Activated B cell treated with CpG ODN at 0.5 μM for 24 hours (primary cell): ENCODE results near the gene MAML2. TPM values are rescaled to one million over a fixed set of nuclear protein-coding genes. Genes with fewer than 3 reads are reported as not detected.

Experiments used
- ATAC-seq: fragments of 200-7000 bp; cut with Tn5 transposase; one replicate; pipeline ENCODE4 v1.10.0; 2021; ENCODE audit warnings: low read depth, mild to moderate bottlenecking, moderate library complexity
- CTCF ChIA-PET: fragments of 350-600 bp; sonication (Branson Sonifier 250); formaldehyde crosslinking; loops from one replicate; lab custom pipeline; 2021; ENCODE audit warnings: antibody characterized with exemption; lab: Charles Lee
- POLR2A ChIA-PET: fragments of 350-600 bp; sonication (Branson Sonifier 250); formaldehyde crosslinking; loops from one replicate; lab custom pipeline; 2021; ENCODE audit warnings: antibody characterized with exemption; lab: Charles Lee
- DNase-seq: peaks from one replicate; pipeline ENCODE4 v3.0.0; 2022
- H3K27ac Mint-ChIP-seq: one replicate; pipeline ENCODE4 v1.8.0; 2020; ENCODE audit warnings: mixed read lengths
- H3K27me3 Mint-ChIP-seq: one replicate; pipeline ENCODE4 v1.8.0; 2021; ENCODE audit warnings: mixed read lengths
- H3K36me3 Mint-ChIP-seq: one replicate; pipeline ENCODE4 v1.8.0; 2021; ENCODE audit warnings: low read depth, mixed read lengths
- H3K4me1 Mint-ChIP-seq: one replicate; pipeline ENCODE4 v1.8.0; 2021; ENCODE audit warnings: mixed read lengths
- H3K4me3 Mint-ChIP-seq: one replicate; pipeline ENCODE4 v1.8.0; 2020; ENCODE audit warnings: mild to moderate bottlenecking, mixed read lengths
- H3K9me3 Mint-ChIP-seq: one replicate; pipeline ENCODE4 v1.8.0; 2020; ENCODE audit warnings: mixed read lengths
- CTCF ChIP-seq: fragments of 200-600 bp; IDR thresholded peaks from one replicate; pipeline ENCODE4 v1.8.0; 2022; ENCODE audit warnings: antibody characterized with exemption, mild to moderate bottlenecking
- intact Hi-C: fragments of 100-400 bp; cut with micrococcal nuclease; formaldehyde crosslinking; loops from one replicate; pipeline ENCODE4 v1.15.1; 2024
- total RNA-seq: library from RNA; stranded (reverse); gene quantifications from 2 replicates; pipeline ENCODE4 v1.2.3, GENCODE V29; 2022

The MAML2 gene
- total RNA-seq, 1 donor from 2014 or later: 24.8 TPM

GRCh38 chr11:96154802-96155520 lies 188.0 kb downstream of the MAML2 start:
- POLR2A ChIA-PET: no interaction called here
- Mint-ChIP-seq H3K27me3 (no peaks in the 10 kb centered on the region), H3K4me1 (peaks cover 36% of the 10 kb centered on the region), H3K9me3 (no peaks in the 10 kb centered on the region), H3K4me3 (no peak overlapping the region), H3K27ac (no peak overlapping the region), H3K36me3 (peaks cover 4% of the 10 kb centered on the region)
- intact Hi-C loops: no loop called here
- DNase-seq (no peak), ATAC-seq (no peak)
- CTCF ChIA-PET: interaction anchor here (0.8 kb wide), 1 partner anchor 188 kb away, joined by 4 read pairs; the partner anchor contains the start of gene MAML2
- TF ChIP-seq CTCF: no peak

- no peak overlapping the region for H3K27ac Mint-ChIP-seq
- CTCF ChIA-PET: interaction anchor here (2.1 kb wide), 1 partner anchor 190 kb away, joined by 6 read pairs; the partner anchor contains the start of gene MAML2
Measured at GRCh38 chr11:96152623-96153022, 190.4 kb downstream of the MAML2 start.

GRCh38 chr11:96151501-96151900 lies 191.5 kb downstream of the MAML2 start:
- no peak for TF ChIP-seq CTCF

More at GRCh38 chr11:96152623-96153022, 190.4 kb downstream of the MAML2 start:
- H3K9me3 Mint-ChIP-seq: no peaks in the 10 kb centered on the region
- H3K36me3 Mint-ChIP-seq: peaks cover 5% of the 10 kb centered on the region
- peaks cover 30% of the 10 kb centered on the region for H3K4me1 Mint-ChIP-seq
- H3K27me3 Mint-ChIP-seq: no peaks in the 10 kb centered on the region
- POLR2A ChIA-PET: interaction anchor here (0.6 kb wide), 1 partner anchor 191 kb away, joined by 7 read pairs; no protein-coding TSS in a partner anchor
- no peak overlapping the region for H3K4me3 Mint-ChIP-seq
- intact Hi-C loops: no loop called here
- DNase-seq (no peak), ATAC-seq (no peak)
- no peak for TF ChIP-seq CTCF

GRCh38 chr11:96150609-96151008 lies 192.4 kb downstream of the MAML2 start:
- ATAC-seq (no peak), DNase-seq (no peak)
- no peak for TF ChIP-seq CTCF
- no peaks in the 10 kb centered on the region for H3K9me3 Mint-ChIP-seq
- H3K36me3 Mint-ChIP-seq: peaks cover 7% of the 10 kb centered on the region
- H3K27ac Mint-ChIP-seq: no peak overlapping the region
- no peaks in the 10 kb centered on the region for H3K27me3 Mint-ChIP-seq
- H3K4me3 Mint-ChIP-seq: no peak overlapping the region
- ChIA-PET CTCF (interaction anchor here (2.1 kb wide), 1 partner anchor 192 kb away, joined by 6 read pairs; the partner anchor contains the start of gene MAML2), POLR2A (interaction anchor here (0.6 kb wide), 1 partner anchor 985 kb away, joined by 3 read pairs; no protein-coding TSS in a partner anchor)
- peaks cover 10% of the 10 kb centered on the region for H3K4me1 Mint-ChIP-seq
- intact Hi-C loops: no loop called here

More at GRCh38 chr11:96151501-96151900, 191.5 kb downstream of the MAML2 start:
- ChIA-PET POLR2A (no interaction called here), CTCF (interaction anchor here (2.1 kb wide), 1 partner anchor 191 kb away, joined by 6 read pairs; the partner anchor contains the start of gene MAML2)
- intact Hi-C loops: no loop called here
- Mint-ChIP-seq H3K9me3 (no peaks in the 10 kb centered on the region), H3K27ac (no peak overlapping the region), H3K27me3 (no peaks in the 10 kb centered on the region), H3K4me3 (no peak overlapping the region), H3K4me1 (peaks cover 19% of the 10 kb centered on the region), H3K36me3 (peaks cover 6% of the 10 kb centered on the region)
- no peak for DNase-seq
- no peak for ATAC-seq
